Adipocyte (in vitro differentiated cells): ENCODE data around the gene TEX2.

Experiments
- DNase-seq: peaks from one replicate; pipeline ENCODE4 v3.0.0-alpha.2; 2015; ENCODE audit warnings: low read depth
- H3K27me3 ChIP-seq: replicated peaks from 2 replicates; pipeline ENCODE4 v1.7.0; 2013; ENCODE audit warnings: mild to moderate bottlenecking, low read length, moderate library complexity; ENCODE audit not compliant: control insufficient read depth, insufficient read depth
- H3K36me3 ChIP-seq: 2 replicates; pipeline ENCODE4 v1.7.0; 2013; ENCODE audit warnings: low read length, mild to moderate bottlenecking, moderate library complexity; ENCODE audit not compliant: control insufficient read depth, insufficient read depth, severe bottlenecking
- H3K4me1 ChIP-seq: 2 replicates; pipeline ENCODE4 v1.7.0; 2013; ENCODE audit warnings: mild to moderate bottlenecking, low read length, moderate library complexity; ENCODE audit not compliant: control insufficient read depth, insufficient read depth
- H3K4me3 ChIP-seq: 2 replicates; pipeline ENCODE4 v1.7.0; 2013; ENCODE audit warnings: mild to moderate bottlenecking, low read length, moderate library complexity
- H3K9ac ChIP-seq: 2 replicates; pipeline ENCODE4 v1.7.0; 2013; ENCODE audit warnings: mild to moderate bottlenecking, low read length, moderate library complexity
- H3K9me3 ChIP-seq: 2 replicates; pipeline ENCODE4 v1.7.0; 2013; ENCODE audit warnings: mild to moderate bottlenecking, low read length, moderate library complexity; ENCODE audit not compliant: control insufficient read depth

TEX2 gene

GRCh38 chr17:64145751-64146417 is 117.2 kb downstream of the TEX2 start:
- no peaks in the 10 kb centered on the region for H3K27me3 ChIP-seq
- H3K9me3 ChIP-seq: no peaks in the 10 kb centered on the region
- peaks cover 13% of the 10 kb centered on the region for H3K36me3 ChIP-seq
- peak overlapping the region; percentile 98 for H3K9ac ChIP-seq
- peaks cover 27% of the 10 kb centered on the region for H3K4me1 ChIP-seq
- peak; percentile 99 for DNase-seq
- H3K4me3 ChIP-seq: peak overlapping the region; percentile 93

DNA sequence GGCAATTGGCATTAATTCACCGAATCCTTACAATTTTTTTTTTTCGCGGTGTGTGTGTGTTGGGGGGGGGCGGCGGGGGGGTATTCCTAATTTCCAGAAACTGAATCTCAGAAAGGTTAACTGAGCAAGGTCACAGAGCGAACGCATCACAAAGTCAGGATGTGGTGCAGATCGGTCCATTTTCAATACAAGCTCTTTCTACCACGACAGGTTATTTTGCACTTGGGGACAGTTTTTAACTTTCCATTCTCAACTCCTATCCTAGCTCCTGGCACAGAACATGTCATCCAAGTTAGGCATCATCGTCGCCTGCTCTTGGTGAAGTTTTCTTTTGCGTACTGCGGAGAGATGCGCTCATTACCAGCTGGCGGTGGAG is 117.7 kb downstream of the TEX2 start:
- H3K4me1 ChIP-seq: peaks cover 22% of the 10 kb centered on the region
- H3K9me3 ChIP-seq: no peaks in the 10 kb centered on the region
- peak overlapping the region; percentile 93 for H3K4me3 ChIP-seq
- no peaks in the 10 kb centered on the region for H3K27me3 ChIP-seq
- H3K9ac ChIP-seq: peak overlapping the region; percentile 98
- H3K36me3 ChIP-seq: peaks cover 13% of the 10 kb centered on the region
- no peak for DNase-seq

GRCh38 chr17:64139542-64139941 is 123.5 kb downstream of the TEX2 start:
- Histone ChIP-seq H3K9me3 (no peaks in the 10 kb centered on the region), H3K27me3 (no peaks in the 10 kb centered on the region), H3K4me1 (no peaks in the 10 kb centered on the region), H3K9ac (no peak overlapping the region), H3K4me3 (no peak overlapping the region), H3K36me3 (no peaks in the 10 kb centered on the region)
- no peak for DNase-seq

GRCh38 chr17:64138441-64138840 is 124.6 kb downstream of the TEX2 start:
- Histone ChIP-seq H3K36me3 (no peaks in the 10 kb centered on the region), H3K4me1 (no peaks in the 10 kb centered on the region), H3K9me3 (no peaks in the 10 kb centered on the region), H3K9ac (no peak overlapping the region), H3K27me3 (no peaks in the 10 kb centered on the region), H3K4me3 (no peak overlapping the region)
- DNase-seq: no peak

GRCh38 chr17:64135000-64135399 is 128.1 kb downstream of the TEX2 start:
- Histone ChIP-seq H3K9me3 (no peaks in the 10 kb centered on the region), H3K4me3 (no peak overlapping the region), H3K36me3 (no peaks in the 10 kb centered on the region), H3K27me3 (no peaks in the 10 kb centered on the region), H3K4me1 (peaks cover 8% of the 10 kb centered on the region), H3K9ac (no peak overlapping the region)
- DNase-seq: no peak

- H3K27me3 ChIP-seq: no peaks in the 10 kb centered on the region
- H3K4me3 ChIP-seq: no peak overlapping the region
- no peak overlapping the region for H3K9ac ChIP-seq
- DNase-seq: no peak
- H3K4me1 ChIP-seq: peaks cover 8% of the 10 kb centered on the region
- no peaks in the 10 kb centered on the region for H3K36me3 ChIP-seq
- no peaks in the 10 kb centered on the region for H3K9me3 ChIP-seq
Measured at GRCh38 chr17:64134216-64134970, 128.7 kb downstream of the TEX2 start.

DNA sequence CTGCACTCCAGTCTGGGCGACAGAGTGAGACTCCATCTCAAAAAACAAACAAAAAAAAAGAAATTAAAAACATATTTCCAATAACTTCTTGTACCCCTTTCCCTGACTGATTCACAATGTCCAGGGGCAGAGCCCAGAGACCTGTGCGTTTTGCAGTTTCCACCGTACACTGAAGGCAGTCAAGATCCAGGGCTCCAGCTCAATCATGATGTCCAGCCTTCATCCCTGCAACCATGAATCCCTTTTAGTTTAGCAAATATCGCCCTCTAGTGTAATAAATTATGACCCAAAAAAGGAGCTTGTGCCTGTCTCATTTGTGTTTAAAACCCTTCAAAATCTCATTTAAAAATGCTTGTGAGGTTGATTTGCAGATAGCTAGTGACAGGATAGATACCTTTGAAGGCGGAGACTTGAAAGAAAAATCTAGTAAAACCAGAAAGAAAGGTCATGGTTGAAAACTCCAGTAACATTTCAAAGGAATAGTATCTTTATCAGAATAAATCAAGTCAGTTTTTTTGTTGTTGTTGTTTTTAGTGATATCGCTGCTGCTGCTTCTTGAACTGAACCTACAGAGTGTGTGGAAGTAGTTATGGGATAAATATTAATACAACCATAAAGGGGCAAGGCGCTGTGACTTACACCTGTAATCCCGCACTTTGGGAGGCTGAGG is 129.4 kb downstream of the TEX2 start:
- Histone ChIP-seq H3K9ac (no peak overlapping the region), H3K36me3 (no peaks in the 10 kb centered on the region), H3K4me1 (peaks cover 12% of the 10 kb centered on the region), H3K4me3 (no peak overlapping the region), H3K9me3 (no peaks in the 10 kb centered on the region), H3K27me3 (no peaks in the 10 kb centered on the region)
- peak; percentile 91 for DNase-seq

DNA sequence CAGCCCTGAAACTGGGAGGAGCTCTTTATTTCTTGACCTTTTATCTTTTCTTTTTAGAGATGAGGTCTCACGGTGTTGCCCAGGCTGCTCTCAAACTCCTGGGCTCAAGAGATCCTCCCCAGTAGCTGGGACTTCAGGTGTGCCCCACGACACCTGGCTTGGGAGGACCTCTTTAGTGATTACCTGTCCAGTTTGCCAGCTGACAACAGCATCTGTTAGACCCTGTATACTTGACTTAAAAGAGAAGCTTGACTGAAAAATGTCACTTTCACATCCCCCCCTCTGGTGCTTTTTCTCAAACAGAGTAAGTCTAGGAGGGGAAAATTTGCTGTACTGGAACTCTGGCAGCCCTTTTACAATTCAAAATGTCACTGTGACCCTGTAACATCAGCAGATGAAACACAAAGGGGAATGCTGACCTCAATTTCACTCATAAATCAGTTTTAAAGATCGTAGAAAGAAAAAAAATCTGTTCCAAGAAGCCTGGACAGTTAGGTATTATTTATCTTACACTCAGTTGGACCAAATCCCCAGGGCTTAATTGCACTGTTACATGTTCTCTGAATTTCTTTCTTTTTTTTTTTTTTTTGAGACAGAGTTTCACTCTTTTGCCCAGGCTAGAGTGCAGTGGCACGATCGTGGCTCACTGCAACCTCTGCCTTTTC is 131.3 kb downstream of the TEX2 start:
- Histone ChIP-seq H3K36me3 (no peaks in the 10 kb centered on the region), H3K4me3 (no peak overlapping the region), H3K9me3 (no peaks in the 10 kb centered on the region), H3K4me1 (peaks cover 24% of the 10 kb centered on the region), H3K27me3 (no peaks in the 10 kb centered on the region), H3K9ac (no peak overlapping the region)
- no peak for DNase-seq

GRCh38 chr17:64130559-64131001 is 132.5 kb downstream of the TEX2 start:
- Histone ChIP-seq H3K4me3 (peak overlapping the region; percentile 77), H3K27me3 (no peaks in the 10 kb centered on the region), H3K36me3 (no peaks in the 10 kb centered on the region), H3K9me3 (no peaks in the 10 kb centered on the region), H3K4me1 (peaks cover 36% of the 10 kb centered on the region), H3K9ac (peak overlapping the region; percentile 86)
- peak; percentile 76 for DNase-seq

DNA sequence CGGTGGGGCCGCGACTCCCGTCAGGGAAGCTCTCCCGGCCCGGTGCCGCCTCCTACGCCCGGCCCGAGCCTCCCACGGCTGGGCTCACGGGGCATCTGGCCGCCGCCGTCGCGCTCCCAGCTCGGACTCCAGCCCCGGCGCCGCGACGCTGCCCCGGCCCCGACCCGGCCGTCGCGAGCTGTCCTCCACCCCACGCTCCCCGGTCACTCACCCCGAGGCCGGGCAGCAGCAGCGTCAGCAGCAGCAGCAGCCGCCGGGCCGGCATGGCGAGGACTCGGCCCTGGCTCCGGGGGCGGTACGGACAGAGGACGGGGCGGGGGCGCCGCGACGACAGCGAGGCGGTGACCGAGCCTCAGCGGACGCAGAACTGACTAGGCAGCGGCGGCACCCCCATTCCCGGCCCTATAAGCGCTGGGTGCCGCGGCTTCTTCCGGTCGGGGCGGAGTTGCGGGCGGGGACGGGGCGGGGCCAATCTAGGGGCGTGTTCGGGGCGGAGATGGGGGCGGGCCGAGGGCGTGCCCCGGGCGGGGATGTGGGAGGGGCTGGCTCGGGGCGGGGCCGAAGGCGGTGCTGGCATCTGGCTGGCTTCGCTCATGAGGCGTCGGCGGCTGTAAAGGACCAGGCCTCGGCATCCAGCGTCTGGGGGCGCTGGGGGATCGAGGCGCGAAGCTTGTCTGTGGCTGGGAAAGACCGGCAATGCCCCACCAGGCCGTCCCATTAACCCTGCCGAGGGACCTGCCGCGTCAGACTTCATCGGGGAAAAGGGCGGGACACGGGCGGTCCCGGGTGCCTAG is 133.1 kb downstream of the TEX2 start, which contains the start of gene ERN1:
Gene ERN1 (minus strand): TSS at position 380 of the 794 bp plus-strand sequence. CDS start 115 bp downstream, at position 265.
- peak within 1 kb of the TSS; percentile 93 for H3K4me3 ChIP-seq
- H3K9me3 ChIP-seq: no peaks in the 10 kb centered on the region
- H3K9ac ChIP-seq: peak within 1 kb of the TSS; percentile 89
- DNase-seq: peak; percentile 97
- no peaks in the 10 kb centered on the region for H3K36me3 ChIP-seq
- H3K27me3 ChIP-seq: no peaks in the 10 kb centered on the region
- peaks cover 36% of the 10 kb centered on the region for H3K4me1 ChIP-seq
